ENCODE results near the gene SLC7A5.
"Not testable (repeated sequence)": the region's sequence is repeated elsewhere in the genome, so short reads cannot be mapped to it uniquely, and the experiment has no call there.

SLC7A5 gene
- total RNA-seq = 135 to 1,468 reads per million in 2 experiments

DNA sequence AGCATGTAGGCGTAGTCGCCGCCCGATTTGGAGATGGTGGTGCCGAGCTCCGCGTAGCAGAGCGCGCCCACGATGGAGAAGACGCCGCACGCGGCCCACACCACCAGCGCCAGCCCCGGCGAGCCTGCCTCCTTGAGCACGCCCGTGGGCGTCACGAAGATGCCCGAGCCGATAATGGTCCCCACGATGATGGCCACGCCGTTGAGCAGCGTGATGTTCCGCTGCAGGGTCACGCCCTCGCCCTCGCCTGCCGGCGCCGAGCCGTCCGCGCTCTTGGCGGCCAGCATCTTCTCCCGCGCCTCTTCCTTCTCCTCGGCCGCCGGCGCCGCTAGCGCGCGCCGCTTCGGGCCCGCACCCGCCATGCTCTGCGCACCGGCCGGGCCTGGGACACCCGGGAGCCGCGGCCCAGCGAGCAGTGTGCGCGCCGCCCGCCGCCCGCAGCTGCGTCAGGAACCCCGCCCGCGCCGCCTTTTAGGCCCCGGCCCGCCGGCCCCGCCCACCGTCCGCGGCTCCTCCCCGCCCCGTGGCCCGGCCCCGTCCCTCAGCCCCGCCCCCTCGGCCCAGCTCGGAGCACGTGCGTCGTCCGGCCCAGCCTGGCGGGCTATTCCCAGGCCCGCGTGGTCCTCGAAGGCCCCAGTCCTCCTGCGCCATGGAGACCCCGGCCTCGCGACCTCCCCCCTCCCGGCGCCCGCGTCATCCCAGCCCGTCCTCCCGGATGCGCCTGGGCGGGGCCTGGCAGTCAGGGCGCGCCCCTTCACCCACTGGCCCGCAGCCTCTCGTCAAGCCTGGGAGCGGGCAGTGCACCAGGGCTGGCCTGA, at the start of gene SLC7A5:
SLC7A5 (minus strand) TSS at position 447 of the 818 bp plus-strand sequence; CDS start at position 362, 85 bp downstream.
- peak; percentile 81 for DNase-seq (ENCODE audit: low read depth)

DNA sequence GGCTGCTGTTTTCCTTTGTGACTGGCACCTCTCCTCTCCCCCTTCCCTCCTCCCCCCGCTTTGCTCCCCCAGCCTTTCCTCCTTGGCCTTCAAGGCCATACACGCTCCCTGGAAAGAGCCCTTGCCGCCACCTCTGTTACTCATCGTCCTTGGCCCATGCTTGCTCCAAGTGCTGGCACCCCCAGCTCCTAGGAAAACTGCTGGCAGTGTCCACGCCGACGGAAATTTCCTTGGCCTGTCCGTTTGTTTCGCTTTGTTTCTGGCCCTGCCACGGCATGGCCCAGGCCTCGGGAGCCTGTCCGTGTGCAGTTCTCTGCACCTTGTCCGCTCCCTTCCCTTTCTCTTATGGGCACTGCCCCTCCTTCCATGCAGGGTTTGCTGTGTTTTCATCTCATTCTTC, 49.0 kb upstream of the SLC7A5 start:
- no peak for DNase-seq (ENCODE audit: low read depth)

GRCh38 chr16:87917503-87917902, 48.2 kb upstream of the SLC7A5 start:
- no peak for DNase-seq (ENCODE audit: low read depth)

GRCh38 chr16:87914812-87915211, 45.5 kb upstream of the SLC7A5 start:
- no peak for DNase-seq (ENCODE audit: low read depth)

- not testable (repeated sequence) for DNase-seq (ENCODE audit: low read depth)
Measured at GRCh38 chr16:87914021-87914725, 44.9 kb upstream of the SLC7A5 start.

DNA sequence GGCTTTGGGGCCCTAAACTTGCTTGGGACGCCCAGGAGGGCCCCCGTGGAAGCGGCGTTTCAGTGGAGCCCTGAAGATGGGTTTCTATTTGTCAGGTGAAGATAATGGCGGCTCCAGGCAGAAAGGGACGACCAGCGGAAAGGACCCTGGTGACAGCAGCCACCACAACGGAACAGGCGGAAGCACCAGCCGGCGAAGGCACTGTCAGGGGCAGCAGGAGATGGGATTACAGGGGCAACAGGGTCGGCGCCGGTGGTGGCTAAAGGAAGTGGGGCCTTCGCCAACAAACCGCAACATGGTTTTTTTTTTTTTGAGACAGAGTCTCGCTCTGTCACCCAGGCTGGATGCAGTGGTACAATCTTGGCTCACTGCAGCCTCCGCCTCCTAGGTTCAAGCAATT, 43.4 kb upstream of the SLC7A5 start:
- DNase-seq (ENCODE audit: low read depth) = not testable (repeated sequence)

DNA sequence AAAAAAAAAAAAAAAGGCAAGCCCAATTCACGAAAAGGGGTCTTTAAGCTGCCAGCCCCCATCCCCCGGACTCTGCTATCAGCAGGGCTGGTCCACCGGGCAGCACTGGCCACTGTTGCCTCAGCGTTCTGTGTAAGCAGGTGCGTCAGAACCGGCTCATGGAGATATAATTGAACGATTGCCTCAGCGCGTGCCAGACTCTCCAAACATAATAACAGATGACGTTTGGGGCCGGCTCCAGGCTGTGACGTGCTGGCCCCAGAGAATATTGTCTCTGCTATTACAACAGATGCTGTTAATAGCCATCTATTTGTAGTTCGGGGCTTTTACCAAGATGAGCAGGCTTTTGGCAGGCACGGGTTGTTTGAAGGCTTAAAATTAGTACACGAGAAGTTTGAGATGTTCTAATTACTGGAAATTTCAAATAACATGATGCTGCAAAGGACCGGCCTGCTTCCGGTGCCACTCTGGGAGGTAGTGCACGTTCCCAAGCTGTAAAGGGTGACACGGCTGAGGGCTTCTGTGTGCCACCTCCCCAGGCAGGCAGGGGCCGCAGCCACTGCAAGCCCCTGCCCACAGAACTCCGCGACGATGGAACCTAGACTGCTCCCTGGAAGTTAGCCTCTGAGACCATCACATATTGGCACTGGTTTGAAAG, 41.9 kb upstream of the SLC7A5 start:
- not testable (repeated sequence) for DNase-seq (ENCODE audit: low read depth)

DNA sequence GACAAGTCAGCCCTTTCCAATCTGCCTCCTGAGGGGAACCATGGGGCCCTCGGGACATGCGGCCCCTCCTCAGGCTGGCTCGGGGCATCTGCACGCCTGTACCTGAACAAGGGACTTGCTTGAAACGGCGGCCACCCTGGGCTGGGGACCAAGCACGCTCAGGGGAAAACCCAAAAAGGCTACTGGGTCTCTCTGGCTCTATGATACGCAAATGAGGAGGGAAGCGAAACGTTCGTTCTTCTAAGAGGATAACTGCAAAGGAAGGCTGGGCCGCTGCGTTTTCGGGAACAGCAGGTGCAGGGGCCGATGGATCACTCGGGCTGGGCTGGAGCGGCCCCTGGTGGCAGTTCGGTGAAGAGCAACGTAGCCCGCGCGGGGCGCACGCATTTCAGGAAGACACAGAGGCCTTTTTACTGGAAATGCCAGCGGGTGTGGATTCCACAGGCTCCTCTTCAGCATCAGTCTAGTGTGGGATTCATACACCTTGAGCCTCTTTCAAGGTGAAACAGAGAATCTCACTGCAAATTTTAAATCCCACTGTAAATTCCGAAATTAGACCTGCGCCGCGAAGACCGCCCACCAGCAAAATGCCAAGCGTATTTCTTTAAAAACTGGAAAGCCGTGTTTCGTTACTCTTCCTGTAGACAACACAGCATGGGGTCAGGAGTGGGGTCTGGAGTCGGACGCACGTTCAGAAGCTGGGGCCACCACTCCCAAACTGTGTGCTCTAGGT, 40.1 kb upstream of the SLC7A5 start:
- DNase-seq (ENCODE audit: low read depth) = peak; percentile 67

- DNase-seq (ENCODE audit: low read depth) = not testable (repeated sequence)
Measured at GRCh38 chr16:87908101-87908500, 38.8 kb upstream of the SLC7A5 start.

GRCh38 chr16:87905521-87905920, 36.2 kb upstream of the SLC7A5 start:
- DNase-seq (ENCODE audit: low read depth) = not testable (repeated sequence)

DNA sequence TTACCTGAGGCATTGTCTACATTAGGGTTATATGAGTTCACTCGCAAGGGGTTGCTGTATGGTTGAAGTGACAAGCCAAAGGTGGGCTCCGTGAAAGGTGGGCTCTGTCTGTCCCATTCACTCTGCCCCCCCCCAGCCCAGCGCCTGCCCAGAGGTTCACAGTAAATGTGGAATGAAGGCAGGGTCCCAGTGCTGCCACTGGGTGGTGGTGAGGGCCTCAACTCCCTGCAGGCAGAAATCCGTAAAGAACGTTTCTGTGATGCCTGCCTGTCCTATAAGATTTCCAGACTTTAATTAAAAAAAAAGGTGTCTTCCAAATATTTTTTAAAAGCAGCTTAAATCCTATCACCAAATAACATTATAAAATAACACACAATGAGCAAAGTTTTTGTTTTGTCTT, 35.7 kb upstream of the SLC7A5 start:
- DNase-seq (ENCODE audit: low read depth) = not testable (repeated sequence)

DNA sequence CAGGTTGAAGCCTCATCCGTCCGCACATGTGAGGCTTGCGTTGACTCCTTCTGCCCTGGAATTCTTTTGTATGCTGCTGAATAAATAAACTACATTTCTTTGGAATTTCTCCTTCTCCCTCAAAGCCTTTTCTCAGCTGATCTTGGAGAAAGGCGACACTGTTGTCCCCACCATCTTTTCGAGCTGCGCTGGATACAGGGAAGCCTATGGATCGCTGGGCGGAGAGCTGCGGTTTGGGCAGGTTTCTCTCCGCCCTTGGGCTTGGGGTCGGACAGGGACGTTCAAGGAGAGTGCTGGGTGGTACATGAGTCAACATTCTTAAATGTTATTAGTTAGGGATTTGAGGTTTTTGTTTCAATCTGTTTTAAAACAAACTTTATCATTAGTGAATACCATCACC, 31.2 kb upstream of the SLC7A5 start:
- not testable (repeated sequence) for DNase-seq (ENCODE audit: low read depth)

DNA sequence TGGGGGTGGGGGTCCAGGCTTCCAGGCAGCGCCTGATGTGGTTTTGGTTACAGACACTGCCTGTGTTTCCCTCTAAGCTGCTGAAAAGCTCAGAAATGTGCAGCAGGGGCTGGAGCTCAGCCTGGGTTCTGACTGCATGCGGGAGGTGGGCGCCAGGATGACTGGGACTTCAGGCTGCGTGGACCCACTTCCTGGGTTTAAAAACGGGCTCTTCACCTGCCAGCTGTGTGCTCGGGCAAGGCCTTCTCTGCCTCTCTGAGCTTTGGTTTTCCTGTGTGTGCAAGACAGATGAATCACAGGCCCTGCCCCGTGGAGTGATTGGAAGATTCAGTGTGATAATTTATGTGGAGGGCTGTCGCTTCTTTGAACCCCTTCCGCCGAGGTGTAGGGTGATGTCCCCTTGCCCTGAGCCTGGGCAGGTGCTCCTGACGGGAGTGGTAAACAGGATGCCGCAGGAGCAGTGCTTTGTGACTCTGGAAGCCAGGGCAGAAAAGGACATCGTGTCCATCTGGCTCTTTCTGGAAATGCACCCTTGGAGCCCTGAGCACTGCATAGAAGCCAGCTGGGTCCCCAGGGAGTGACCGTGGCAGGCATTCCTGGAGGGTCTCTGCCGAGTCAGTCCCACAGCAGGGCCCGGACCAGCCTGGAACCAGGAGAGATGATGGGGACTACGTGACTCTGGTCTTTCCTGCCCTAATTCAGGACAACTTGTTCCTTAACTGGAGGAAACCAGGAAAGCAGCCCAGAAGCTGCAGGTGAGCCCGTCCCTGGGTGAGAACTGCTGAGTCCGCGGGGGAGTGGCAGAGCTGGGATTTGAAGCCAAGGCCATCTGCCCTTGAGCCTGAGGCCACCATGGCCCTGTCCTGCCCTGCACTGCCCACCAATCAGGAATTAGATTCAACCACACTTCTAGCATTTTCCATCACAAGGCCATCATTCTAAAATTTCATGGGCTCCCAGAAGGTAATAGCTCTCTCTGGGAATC, 28.5 kb upstream of the SLC7A5 start:
- DNase-seq (ENCODE audit: low read depth) = peak; percentile 12

DNA sequence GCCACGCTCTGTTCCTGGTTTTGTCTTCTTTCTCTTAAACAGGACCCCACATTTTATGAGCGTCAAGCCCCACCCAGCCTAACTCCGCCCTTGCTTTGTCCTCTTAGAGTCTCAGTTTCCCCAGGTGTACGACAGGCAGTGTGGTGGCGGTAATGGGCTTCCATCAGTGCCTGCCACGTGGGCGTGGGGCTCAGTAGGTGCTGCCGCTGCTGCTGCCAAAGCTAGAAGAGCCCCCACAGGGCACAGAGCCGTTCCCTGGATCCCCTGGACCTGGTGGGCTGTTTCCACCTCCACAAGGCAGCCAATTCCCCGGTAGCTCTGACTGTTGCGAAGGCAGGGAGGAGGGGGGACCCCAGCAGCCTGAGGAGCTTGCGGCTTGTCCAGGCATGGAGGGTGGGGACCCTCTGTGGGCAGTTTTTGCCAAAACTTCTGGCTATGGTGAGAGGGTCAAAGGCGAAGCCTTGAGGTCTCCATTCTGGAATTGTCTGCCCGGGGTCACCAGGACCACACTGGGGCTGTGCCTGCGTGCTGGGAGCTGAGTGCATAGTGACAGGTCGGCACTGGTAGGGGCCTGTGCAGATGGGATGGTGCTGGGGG, 27.7 kb upstream of the SLC7A5 start:
- DNase-seq (ENCODE audit: low read depth) = not testable (repeated sequence)

DNA sequence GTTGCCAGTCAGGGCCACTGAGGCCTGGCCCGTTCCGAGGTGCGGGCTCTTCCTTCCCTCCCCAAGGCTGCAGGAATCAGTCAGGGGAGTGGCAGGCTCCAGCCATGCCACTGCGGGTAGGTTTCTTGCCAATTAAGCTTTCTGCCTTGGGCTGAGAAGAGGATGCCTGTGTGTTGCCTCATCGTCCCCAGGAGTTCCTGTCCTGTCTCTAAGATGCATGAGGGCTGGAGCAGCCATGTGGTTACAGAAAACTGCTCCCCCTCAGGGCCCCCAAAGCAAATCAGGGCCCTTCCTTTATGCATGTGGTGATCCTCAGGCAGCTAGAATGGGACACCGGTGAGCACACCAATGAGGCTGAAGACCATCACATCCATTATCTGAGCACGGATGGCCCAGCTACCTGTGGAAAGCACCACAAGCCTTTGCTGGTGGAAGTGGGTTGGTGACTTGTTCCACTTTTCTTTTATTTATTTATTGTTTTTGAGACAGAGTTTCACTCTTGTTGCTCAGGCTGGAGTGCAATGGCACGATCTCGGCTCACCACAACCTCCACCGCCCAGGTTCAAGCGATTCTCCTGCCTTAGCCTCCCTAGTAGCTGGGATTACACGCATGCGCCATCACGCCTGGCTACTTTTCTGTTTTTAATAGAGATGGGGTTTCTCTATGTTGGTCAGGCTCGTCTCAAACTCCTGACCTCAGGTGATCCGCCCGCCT, 27.0 kb upstream of the SLC7A5 start:
- not testable (repeated sequence) for DNase-seq (ENCODE audit: low read depth)

DNA sequence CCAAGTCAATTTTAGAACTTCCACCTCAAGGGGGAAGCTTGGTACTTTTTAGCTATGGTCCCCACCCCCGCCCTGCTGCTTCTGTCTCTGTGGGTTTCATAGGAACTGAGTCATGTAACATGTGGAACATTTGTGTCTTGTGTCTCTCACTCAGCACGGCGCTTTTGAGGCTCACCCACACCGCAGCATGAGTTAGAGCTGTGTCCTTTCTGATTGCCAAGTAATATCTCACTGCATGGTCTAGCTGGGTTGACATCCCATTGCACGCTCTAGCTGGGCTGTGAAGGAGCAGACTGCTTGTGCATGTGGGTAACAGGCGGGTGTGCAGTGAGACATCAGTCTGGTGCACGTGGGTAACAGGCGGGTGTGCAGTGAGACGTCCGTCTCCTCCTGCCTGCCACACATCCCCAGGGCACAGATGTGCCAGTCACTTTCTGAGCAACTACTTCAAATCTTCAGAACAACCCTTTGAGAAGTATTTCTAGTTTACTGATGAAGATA, 26.4 kb upstream of the SLC7A5 start:
- DNase-seq (ENCODE audit: low read depth) = no peak

DNA sequence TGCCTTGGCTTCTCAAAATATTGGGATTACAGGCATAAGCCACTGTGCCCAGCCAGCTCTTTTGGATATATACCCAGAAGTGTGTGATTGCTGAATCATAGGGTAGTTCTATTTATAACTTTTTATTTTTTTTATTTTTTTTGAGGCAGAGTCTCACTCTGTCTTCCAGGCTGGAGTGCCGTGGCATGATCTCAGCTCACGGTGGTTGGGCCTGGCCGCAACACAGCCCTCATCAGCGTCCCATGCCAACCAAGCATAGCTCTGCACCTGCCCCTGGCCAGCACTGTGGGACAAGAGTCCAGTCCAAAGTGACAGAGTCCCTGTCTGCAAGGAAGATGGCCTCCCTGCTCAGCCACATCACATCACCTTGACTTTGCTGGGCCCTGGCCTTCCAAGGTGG, 24.7 kb upstream of the SLC7A5 start:
- DNase-seq (ENCODE audit: low read depth) = not testable (repeated sequence)

- no peak for DNase-seq (ENCODE audit: low read depth)
Measured at GRCh38 chr16:87891764-87892163, 22.5 kb upstream of the SLC7A5 start.

- not testable (repeated sequence) for DNase-seq (ENCODE audit: low read depth)
Measured at GRCh38 chr16:87889762-87890161, 20.5 kb upstream of the SLC7A5 start.
